Ramos (cell line): ENCODE results near the gene JAML.

Source experiments
- in situ Hi-C: fragments of 300-500 bp; cut with MboI; formaldehyde crosslinking; loops from one replicate; pipeline ENCODE4 v1.14.3; 2022; ENCODE audit warnings: low sequenced_read_pairs; ENCODE audit not compliant: unreplicated experiment

JAML gene

GRCh38 chr11:118152552-118153471 is 72.0 kb downstream of the JAML start, which contains the start of gene SCN4B:
Gene SCN4B (minus strand): TSS chr11:118152823. CDS start chr11:118152673, 150 bp downstream.
- in situ Hi-C loops = no loop called here

DNA sequence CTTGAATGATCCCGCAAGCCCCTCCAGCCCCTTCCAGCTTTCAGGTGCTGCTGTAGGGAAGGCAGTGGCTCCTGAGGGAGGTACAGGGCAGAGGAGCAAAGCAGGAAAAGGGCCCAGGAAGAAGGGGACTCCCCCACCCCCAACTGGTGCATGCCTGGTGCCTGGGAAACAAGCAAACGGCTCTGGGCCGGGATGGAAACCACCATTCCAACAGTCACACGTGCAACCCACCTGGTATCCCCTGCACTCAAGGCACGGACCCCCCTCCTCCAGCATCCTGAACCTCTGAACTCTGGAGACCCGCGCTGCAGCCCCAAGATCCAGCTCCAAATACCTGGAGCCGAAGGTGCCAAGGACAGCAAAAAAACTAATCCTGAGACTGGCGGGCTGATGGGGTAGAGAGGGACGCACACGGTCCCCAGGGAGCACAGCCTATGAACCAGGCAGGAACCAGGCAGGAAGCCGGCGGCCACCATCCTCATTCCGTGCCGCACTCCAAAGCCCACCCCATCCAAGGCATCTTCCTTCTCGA is 72.7 kb downstream of the JAML start:
- in situ Hi-C loops = no loop called here

DNA sequence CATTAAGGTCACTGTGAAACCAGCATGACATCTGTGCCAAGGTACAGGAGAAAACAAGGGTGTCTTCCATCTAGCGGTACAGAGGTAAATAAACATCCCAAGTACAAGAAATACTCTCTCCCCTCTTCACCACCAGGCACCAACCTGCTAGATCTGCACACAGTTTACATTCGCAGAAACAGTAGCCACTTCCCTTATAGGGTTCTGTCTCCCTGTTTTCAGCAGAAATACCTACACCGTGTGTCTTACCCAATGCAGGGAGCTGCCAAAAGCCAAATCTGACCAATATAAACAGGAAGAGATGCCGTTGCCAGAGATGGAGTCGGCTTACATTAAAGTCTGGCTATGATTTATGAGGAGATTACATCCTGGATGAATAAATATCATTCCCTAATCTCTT is 73.4 kb downstream of the JAML start:
- in situ Hi-C loops = no loop called here

DNA sequence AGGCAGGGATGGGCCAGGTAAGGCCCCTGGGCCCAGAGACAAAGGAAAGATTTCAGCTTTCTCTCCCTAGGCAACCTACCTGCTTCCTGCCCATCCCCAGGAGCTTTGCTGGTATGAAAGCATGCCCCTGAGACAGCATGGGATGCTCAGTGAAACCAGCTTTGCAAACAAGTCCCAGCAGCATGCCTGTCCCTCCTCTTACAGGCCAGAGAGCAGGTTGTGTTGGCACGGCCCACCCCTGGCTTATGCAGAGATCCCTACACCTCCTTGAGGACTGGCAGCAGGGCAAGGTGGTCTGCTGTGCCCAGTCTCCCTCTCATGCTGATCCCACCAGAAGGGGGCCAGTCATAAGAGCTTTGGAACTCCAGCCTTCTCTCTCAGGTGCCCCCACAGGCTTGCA is 75.3 kb downstream of the JAML start:
- in situ Hi-C loops = no loop called here

DNA sequence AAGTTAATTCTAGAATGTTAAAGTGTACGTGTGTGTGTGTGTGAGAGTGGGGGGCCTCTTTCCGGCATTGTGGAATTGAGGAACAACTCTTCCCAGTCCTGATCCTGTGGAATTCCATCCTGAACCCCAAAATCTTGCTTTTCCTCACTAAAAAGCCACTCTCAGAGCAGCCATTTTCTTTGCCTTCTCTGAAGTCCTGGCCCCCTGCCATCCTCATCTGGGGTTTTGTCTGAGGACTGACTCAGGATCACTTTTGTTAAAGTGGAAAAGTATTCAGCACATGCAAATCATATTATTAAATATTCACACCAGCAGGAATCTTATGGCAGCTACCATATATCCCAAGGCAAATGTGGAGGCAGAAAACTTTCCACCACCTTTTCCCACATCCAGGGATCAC is 76.0 kb downstream of the JAML start:
- in situ Hi-C loops = no loop called here

DNA sequence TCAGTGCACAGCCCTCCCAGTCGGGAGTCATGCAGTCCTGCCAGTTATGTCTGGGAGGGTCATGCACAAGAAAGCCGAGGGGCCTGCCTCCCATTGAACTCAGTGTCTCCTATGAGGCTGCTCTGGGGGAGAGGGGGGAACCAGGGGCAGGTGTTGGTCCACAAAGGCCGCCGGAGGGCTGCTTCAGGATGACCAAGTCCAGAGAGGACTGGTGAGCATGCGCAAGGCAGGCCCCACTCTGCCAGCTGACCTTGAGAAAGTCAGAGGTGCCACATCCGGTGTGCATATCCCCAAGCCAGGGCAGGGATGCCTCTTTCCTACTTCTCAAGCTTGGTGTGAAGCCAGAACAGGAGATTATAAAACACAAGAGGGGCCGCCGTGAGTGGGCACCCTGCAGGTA is 76.6 kb downstream of the JAML start:
- in situ Hi-C loops = no loop called here

DNA sequence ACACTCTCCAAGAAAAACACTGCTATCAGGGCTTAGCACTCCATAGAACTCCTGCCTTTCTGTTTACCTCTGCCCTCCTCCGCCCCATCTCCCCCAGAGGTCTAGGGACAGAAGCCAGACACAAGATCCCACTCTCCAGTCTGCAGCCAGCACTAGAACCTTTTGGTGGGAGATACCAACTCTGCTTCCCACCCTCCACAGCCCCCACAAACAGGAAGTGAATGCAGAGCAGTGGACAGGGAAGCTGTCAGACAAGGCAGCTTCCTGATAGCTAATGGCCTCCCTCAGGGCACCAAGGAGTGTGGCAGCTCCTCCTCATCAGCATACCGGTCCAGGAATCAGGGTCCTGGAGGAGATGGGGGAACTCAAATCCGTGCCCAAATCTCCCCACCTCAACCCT is 77.3 kb downstream of the JAML start:
- in situ Hi-C loops = no loop called here

- in situ Hi-C loops = no loop called here
These were observed 78.3 kb downstream of the JAML start for GRCh38 chr11:118146554-118146953.

DNA sequence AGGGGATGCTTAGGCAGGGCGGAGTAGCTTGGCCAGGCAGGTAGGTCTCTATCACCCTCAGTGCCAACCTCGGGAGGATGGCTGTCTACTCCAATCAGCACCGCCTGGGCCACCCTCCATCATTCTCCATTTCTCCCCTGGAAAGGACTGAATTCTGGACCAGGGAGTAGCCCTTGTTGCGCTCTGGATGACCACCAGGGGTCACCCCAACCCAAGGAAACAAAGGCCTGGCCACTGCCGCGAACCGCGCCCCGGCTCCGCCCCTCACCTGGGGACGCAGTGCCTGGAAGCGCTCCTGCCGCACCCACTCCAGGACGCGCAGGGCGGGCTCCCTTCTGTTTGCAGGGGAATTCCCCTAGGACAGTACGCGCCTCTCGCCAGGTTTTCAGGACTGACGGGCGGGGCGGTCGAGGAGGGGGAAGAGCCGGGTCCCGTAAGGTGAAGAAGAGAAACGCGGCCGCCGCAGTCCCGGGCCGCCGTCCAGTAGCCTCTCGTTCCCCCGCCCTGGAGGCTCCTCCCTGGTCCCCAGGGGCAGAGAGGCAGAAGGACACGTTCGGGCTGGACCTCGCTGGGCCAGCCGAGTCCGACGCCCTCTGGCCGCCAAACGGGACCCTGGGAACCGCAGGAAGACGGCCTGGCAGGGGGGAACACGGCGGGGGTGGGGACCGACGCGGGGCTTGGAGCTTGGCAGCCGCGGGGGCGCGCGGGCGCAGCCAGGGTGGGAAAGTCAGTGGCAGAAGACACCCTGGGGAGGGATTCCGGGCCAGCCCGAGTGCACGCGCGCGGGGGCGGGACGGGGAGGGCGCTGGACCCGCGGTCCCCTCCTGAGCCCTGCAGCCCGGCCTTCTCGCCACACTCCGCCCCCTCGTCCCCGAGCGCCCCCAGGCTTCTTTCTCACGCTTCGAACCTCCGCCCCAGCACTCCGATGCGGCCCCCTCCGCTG is 79.3 kb downstream of the JAML start:
- in situ Hi-C loops = no loop called here

DNA sequence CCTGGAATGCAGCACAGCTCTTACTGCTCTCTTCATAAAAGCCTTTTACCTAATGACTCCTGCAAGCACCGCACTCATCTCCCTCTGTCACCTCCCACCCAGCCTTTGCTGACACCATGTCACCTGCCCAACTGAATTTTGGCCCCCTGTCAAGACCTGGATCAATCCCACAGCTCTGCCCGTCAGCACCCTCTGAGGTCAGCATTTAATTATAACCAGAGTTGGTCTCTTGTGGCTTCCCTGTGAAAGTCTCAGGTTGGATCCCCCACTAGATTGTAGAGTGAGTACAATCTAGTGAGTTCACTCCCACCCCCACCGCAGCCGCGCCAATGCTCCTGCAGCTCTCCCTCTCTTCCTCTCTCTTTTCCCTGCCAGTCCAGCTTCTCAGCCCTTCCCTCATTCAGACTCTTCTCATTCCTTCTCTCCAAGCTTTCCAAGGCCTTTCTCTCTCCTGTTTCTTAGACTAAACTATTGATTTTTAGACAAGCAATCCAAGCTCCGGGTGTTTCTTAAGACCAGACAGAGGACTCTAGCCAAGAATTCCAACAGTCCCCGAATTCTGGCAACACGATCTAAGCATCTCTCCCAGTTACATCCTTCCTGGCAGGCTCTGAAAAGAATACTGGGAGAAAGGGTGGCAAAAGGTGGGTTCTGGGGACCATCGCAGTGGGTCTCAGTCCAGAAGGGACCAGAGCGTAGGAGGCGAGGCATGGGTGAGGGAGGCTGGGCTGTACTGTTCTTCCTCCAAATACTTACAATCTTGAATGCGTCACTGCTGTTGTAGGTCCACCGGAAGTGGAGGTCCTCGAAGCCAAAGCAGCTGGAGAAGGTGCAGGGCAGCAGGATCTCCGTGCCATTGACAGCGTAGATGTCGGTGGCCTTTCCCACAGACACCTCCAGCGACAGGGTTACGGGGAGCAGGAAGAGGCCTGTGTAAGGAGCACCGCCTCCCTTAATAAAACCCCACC is 80.2 kb downstream of the JAML start:
- in situ Hi-C loops = no loop called here
